ENCODE results near the gene TLE3.
A peak's percentile ranks its signal among the peaks of the same experiment; 100 is the strongest.

TLE3 gene

GRCh38 chr15:70082281-70082900, 15.3 kb downstream of the TLE3 start:
- DNase-seq (ENCODE audit: low spot score), result no peak

DNA sequence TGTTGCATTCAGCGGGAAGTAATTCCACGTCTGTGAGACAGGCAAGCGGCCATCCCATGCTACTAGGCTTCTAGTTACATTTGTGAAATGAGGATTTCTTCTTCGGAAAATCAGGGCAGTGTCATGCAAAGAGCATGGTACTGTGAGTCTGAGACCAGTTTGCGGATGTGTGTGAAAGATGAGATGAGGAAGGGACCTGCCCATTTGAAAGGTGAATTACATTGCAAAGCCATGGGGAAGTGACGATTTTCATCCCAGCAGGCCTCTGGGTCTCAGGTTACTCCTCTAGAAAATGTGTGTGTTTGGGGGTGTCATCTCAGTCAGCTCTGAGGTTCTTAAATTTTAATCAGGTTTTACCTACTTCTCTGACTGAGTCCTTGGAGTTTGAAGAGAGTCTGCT, 16.1 kb downstream of the TLE3 start:
- DNase-seq (ENCODE audit: low spot score), result no peak

- no peak for DNase-seq (ENCODE audit: low spot score)
Measured at GRCh38 chr15:70080347-70080746, 17.4 kb downstream of the TLE3 start.

DNA sequence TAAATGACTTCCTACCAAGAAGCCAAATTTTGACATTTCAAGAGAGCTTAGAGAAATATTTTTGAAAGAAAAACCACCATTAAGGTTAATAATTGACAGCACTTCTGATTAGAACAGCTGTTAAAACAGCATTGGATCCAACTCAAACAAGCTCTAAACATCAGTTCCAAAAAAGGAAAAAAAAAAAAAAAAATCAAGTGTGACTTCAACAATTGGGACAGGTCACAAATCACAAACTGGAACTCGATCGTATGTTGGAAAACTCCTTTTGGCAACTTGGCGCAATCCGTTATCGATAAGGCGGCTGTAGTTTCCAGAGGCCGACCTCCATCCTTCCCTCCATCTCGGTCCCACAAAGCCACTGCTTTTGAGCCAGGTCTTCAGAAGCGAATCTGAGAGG, 17.8 kb downstream of the TLE3 start:
- no peak for DNase-seq (ENCODE audit: low spot score)

DNA sequence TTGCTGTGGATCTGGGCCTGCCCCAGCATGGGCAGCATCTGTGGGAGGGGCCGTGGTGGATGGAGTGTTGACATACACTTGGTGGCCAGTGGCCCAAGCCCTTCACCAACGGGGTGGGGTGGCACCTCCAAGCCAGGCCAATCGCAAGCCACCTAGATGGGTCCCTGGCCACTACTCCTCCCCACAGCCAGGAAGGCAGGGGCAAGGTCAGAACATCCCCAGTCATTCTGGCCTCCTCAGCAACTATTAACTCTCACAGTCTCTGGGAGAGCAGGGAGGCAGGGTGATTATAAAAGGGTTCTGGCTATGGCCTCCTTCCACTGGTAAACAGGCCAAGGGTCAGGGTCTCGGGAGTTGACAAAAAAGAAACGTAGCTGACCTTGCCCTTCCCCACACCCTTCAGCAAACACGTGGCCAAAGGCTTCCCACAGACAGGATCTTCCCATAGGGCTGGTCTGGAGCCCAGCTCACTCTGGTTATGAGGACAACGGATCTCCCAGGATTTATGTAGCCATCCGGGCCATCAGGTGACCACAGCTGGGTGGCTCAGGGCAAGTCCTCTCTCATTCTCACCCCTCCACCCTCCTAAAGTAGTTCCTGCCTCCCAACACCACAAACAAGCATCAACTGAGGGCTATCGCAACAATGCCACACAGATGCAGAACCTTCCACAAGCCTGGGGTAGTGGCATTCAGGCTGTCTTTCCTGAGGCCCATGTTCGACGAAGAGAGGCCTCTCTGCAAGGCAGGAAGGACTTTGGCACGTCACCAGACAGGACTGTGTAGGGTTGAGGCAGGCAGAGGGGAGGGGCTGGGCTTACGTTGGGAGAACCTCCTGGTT, 18.9 kb downstream of the TLE3 start:
- DNase-seq (ENCODE audit: low spot score), result no peak

DNA sequence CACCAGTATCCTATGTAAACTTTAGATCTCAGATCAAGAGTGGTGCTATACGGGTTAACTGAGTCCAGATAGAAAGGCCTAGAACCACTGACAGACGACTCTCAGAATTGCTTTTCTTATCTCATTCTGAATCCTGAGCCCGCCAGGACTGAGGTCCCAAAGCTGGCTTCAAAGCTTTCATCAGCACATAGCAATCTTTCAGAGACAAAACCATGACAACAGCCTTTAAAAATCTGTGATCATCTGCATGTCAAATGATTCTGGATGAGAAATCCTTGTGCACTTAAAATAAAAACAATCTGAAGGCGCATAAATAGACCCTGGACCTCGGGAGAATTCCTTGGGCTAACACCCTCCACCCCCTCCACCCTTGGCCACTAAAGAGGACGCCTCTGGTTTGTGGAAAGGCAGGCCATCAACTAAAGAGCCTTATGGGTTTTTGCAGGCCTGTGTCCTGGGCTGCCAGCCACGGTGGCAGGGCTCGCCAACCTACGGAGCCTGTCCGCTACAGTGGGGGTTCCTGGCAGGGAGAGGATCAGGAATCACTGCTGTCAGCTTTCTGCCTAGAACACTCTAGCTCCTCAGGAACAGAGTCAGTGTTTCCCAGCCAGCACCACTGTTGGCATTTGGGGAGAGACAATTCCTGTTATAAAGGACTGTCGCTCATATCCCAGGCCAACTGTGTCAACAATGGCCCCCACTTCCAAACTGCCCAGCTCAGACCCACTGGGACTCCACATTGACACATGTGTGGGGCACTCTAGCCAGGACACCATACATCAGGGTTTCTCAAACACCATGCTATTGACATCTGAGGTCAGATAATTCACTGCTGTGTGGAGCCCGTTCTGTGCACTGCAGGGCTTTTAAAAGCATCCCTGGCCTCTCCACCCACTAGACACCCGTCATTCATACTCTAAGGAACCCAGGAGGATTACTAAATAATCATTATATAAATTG, 20.2 kb downstream of the TLE3 start:
- no peak for DNase-seq (ENCODE audit: low spot score)

DNA sequence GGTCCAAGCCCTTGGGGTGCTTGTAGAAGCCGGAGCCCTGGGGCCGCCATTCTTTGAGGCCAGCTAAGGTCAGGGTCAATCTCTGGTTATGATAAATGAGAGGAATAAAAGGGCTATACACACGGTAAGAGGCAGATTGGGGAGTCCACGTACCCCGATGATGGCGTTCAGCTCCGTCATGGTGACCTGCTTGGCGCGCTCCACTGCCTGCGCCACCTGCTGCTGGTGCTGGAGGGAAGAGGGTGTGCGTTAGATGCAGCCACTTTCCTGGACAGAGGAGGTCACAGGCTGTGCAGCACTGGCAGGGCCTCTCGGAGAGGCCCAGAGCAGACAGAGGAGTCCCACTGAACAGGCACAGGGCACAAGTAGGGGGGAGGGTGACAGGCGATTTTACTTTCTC, 23.3 kb downstream of the TLE3 start:
- no peak for DNase-seq (ENCODE audit: low spot score)

DNA sequence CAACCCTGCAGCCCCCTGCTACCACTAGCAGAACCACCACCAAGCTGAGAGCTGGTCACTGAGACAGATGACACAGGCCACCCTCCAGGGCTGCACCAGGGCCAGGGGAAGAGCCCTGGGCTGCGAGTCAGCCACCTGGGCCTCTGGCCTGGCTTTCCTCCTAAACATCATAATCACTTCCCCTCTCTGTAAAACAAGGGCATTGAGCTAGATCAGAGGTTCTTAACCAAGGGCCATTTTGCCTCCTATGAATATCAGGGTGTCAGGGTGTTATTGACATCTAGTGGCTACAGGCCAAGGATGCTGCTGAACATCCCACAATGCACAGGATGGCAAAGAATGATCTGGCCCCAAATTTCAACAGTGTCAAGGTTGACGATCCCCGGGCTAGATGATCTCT, 25.2 kb downstream of the TLE3 start:
- DNase-seq (ENCODE audit: low spot score), result no peak

DNA sequence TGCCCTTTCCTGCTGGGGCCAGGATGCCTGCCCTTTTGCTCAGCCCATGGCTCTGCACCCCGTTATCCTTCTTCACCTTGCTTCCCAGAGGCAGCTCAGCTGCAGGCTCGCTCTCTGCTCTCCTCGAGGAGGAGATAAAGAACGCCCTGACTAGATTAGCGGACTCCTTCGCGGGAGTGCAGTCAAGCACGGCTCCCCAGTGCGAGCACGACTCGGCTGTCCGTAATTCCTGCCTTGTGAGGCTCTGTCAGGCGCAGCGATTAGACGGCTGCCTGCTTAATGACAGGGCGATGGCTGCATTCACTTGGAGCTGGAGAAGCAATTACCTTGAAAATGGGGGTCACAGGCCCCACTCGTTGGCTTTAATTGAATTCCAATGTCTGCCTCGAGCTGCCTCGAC, 25.9 kb downstream of the TLE3 start:
- DNase-seq (ENCODE audit: low spot score), result no peak

- no peak for DNase-seq (ENCODE audit: low spot score)
Measured at GRCh38 chr15:70069716-70070115, 28.0 kb downstream of the TLE3 start.

- DNase-seq (ENCODE audit: low spot score), result no peak
Measured at GRCh38 chr15:70068783-70069565, 28.7 kb downstream of the TLE3 start.

DNA sequence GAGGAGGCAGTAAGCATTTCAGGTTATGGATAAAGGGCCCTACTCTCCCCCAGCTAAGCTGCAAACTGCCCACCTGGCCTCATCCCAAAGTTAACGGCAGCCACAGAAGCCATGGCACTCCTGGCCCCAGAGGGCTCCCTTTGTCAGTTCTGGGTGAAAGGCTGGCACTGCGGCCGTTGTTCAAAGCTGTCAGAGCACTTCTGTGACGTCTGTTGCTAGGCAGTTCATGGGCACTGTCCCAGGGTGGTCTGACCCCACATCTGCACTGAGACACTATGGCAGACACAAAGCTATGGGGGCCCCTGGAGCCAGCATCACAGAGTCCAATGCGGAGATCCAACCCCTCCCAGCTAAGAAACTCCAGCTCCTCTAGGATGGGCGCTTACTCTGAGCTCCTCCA, 30.0 kb downstream of the TLE3 start:
- no peak for DNase-seq (ENCODE audit: low spot score)

- DNase-seq (ENCODE audit: low spot score), result no peak
Measured at GRCh38 chr15:70067011-70067410, 30.7 kb downstream of the TLE3 start.

- no peak for DNase-seq (ENCODE audit: low spot score)
Measured at GRCh38 chr15:70066447-70066846, 31.3 kb downstream of the TLE3 start.

GRCh38 chr15:70066004-70066403, 31.7 kb downstream of the TLE3 start:
- DNase-seq (ENCODE audit: low spot score), result no peak

DNA sequence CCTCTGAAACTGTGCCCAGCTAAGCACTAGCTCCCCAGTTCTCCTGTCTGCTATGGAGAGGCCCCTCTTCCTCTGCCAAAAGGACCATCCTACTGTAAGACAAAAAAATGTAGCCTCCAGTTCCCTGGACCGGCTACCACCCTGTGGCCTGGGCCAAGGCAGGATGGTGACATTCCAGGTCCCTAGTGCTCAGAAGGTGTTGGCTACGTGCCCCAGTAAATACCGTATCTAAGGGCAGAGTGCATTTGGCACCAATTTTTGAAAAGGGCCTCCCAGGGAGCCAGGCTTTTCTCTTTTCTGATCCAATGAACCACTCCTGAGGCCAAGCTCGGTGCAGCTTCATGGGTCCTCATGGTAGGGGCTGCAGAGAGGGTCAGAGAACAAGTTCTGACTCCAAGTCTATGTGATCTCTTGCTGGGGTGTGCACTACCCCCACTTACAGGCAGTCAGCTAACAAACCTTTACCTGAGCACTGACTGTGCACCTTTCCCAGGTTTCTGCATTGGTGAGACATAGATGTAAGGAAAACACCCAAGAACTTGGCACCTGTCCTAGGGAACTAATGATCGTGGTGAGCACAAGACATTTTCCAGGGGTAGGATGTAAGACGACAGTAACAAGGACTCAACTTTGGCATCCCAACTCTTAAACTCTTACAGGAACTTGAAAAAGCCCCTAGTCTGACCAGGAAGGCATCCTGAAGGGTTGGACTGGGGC, 32.6 kb downstream of the TLE3 start:
- no peak for DNase-seq (ENCODE audit: low spot score)

- no peak for DNase-seq (ENCODE audit: low spot score)
Measured at GRCh38 chr15:70064441-70064840, 33.3 kb downstream of the TLE3 start.

GRCh38 chr15:70063980-70064379, 33.7 kb downstream of the TLE3 start:
- no peak for DNase-seq (ENCODE audit: low spot score)

DNA sequence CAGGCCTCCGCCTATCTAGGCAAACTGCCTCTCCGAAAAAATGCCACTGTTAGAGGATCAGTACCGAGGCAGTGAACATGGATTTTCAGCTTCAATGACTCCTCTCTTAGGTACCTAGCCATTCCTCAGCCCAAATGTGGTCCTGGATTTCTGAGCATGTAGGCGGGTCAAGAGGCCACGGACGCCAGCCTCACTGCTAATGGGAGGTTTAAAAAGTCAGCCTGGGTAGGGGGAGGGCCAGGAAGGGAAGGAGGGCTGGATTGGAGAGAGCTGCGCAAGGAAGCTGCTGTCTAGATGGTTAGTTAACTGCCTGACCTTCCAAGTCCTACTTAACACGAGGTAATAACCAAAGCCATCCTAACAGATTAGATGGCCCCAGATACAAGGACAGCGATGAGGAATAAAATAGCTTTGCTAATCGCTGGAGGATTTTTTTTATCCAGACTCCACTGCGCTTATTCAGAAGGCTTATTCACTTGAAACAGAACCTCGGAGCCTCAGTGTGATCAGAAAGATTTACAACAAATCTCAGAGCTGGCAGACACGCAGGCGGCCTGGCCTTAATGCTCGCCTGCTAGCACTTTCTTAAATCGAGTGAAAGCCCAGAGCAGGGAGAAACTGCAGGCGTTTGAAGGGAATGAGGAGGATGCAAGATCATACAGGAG, 34.3 kb downstream of the TLE3 start:
- no peak for DNase-seq (ENCODE audit: low spot score)

GRCh38 chr15:70062321-70062956, 35.3 kb downstream of the TLE3 start:
- peak; percentile 94 for DNase-seq (ENCODE audit: low spot score)

Data from SW480 (cell line).